ENCODE measurements around the gene STYXL1. TPM values are rescaled to one million over a fixed set of nuclear protein-coding genes. Genes with fewer than 3 reads are reported as not detected.

Gene STYXL1
- total and polyA plus RNA-seq, 2 donors (not counting 1 experiment from before 2014, with no cell fraction given), result 49.0 to 49.8 TPM

DNA sequence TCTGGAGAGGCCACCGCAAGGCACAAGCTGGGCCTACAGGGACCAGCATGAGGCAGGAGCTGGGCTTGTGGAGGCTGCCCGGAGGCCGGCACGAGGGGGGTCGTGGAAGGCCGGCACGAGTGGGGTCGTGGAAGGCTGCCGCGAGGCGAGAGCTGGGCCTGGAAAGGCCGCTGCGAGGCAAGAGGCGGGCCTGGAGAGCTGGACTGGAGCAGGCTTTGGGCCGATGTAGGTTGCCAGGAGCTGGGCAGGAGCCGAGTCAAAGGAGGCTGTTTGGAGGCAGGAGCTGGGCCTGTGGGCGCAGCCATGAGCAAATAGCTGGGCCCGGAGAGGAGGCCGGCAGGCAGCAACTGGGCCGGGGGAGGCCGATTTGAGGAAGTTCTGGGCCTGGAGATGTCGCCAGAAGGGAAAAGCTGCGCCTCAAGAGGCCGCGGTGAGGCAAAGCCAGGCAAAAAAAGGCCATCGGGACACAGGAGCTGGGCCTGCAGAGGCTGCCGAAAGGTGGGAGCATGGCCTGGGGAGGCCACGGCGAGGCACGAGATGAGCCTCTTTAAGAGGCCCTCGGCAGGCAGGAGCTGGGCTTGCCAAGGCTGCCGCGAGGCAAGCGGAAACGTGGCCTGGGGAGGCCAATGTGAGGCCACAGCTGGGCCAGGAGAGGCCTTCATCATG lies 26.6 kb upstream of the STYXL1 start:
- Histone ChIP-seq H3K27ac (ENCODE audit: insufficient read depth, low read length) (no peak overlapping the region), H3K36me3 (ENCODE audit: control insufficient read depth, insufficient read depth, low read length) (no peaks in the 10 kb centered on the region), H2AFZ (ENCODE audit: low read length) (no peak overlapping the region), H3K4me3 (replicated peaks in 1 of 4; ENCODE audit: control extremely low read depth in 1 of 4, insufficient read depth in 1 of 4, low read depth in 3 of 4, low read length in 4 of 4) (no peak overlapping the region), H3K4me2 (ENCODE audit: extremely low read depth, insufficient read depth, low read length) (no peak overlapping the region), H3K4me1 (ENCODE audit: control insufficient read depth, extremely low read depth, insufficient read depth, low read length) (no peaks in the 10 kb centered on the region), H3K9me3 (ENCODE audit: control insufficient read depth, insufficient read depth, low read depth, low read length) (no peaks in the 10 kb centered on the region), H3K27me3 (ENCODE audit: control insufficient read depth, insufficient read depth, low read length) (no peaks in the 10 kb centered on the region), H4K20me1 (ENCODE audit: control insufficient read depth, extremely low read depth, insufficient read depth, low read length) (no peaks in the 10 kb centered on the region), H3K9ac (ENCODE audit: insufficient read depth, low read length) (no peak overlapping the region), H3K79me2 (ENCODE audit: control insufficient read depth, insufficient read depth, low read length) (no peaks in the 10 kb centered on the region)
- TF ChIP-seq CTCF (conservative IDR thresholded peaks at IDR 0.05 in 1 of 2, IDR thresholded peaks at IDR 0.05 in 1 of 2; ENCODE audit: low read depth in 1 of 2, low read length in 2 of 2), result no peak
- no peak for TF ChIP-seq EZH2 (IDR thresholded peaks at IDR 0.05; ENCODE audit: low read length, missing control alignments)
- no peak for DNase-seq (ENCODE audit: low read depth in 2 of 2)

DNA sequence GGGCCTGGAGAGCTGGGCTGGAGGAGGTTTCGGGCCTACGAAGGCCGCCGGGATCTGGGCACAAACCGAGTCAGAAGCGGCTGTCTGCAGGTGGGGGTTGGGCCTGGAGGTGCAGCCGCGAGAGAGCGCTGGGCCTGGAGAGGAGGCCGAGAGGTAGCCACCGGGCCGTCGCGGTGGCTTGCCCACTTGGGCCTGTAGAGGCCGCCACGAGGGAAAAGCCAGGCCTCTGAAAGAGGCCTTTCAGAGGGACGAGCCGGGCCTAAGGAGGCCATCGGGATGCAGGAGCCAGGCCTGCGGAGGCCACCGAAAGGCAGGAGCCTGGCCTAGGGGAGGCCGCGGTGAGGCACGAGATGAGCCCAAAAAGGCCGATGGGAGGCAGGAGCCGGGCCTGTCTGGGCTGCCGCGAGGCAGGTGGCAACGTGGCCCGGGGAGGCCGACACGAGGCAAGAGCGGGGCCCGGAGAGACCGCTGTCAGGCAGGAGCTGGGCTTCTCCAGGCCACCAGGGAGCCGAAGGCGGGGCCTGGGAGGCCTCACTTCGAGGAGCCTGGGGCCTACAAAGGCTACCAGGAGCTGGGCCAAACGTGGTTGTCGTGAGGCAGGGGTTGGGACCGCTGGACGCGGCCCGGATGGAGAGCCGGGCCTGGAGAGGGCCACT lies 25.7 kb upstream of the STYXL1 start:
- H2AFZ ChIP-seq (ENCODE audit: low read length), result no peak overlapping the region
- H3K27me3 ChIP-seq (ENCODE audit: control insufficient read depth, insufficient read depth, low read length), result no peaks in the 10 kb centered on the region
- DNase-seq (ENCODE audit: low read depth in 2 of 2), result no peak
- no peak for TF ChIP-seq CTCF (conservative IDR thresholded peaks at IDR 0.05 in 1 of 2, IDR thresholded peaks at IDR 0.05 in 1 of 2; ENCODE audit: low read depth in 1 of 2, low read length in 2 of 2)
- TF ChIP-seq EZH2 (IDR thresholded peaks at IDR 0.05; ENCODE audit: low read length, missing control alignments), result no peak
- no peak overlapping the region for H3K9ac ChIP-seq (ENCODE audit: insufficient read depth, low read length)
- H3K4me3 ChIP-seq (replicated peaks in 1 of 4; ENCODE audit: control extremely low read depth in 1 of 4, insufficient read depth in 1 of 4, low read depth in 3 of 4, low read length in 4 of 4), result no peak overlapping the region
- no peaks in the 10 kb centered on the region for H3K9me3 ChIP-seq (ENCODE audit: control insufficient read depth, insufficient read depth, low read depth, low read length)
- no peaks in the 10 kb centered on the region for H4K20me1 ChIP-seq (ENCODE audit: control insufficient read depth, extremely low read depth, insufficient read depth, low read length)
- no peak overlapping the region for H3K4me2 ChIP-seq (ENCODE audit: extremely low read depth, insufficient read depth, low read length)
- H3K27ac ChIP-seq (ENCODE audit: insufficient read depth, low read length), result no peak overlapping the region
- H3K36me3 ChIP-seq (ENCODE audit: control insufficient read depth, insufficient read depth, low read length), result no peaks in the 10 kb centered on the region
- no peaks in the 10 kb centered on the region for H3K4me1 ChIP-seq (ENCODE audit: control insufficient read depth, extremely low read depth, insufficient read depth, low read length)
- H3K79me2 ChIP-seq (ENCODE audit: control insufficient read depth, insufficient read depth, low read length), result no peaks in the 10 kb centered on the region

DNA sequence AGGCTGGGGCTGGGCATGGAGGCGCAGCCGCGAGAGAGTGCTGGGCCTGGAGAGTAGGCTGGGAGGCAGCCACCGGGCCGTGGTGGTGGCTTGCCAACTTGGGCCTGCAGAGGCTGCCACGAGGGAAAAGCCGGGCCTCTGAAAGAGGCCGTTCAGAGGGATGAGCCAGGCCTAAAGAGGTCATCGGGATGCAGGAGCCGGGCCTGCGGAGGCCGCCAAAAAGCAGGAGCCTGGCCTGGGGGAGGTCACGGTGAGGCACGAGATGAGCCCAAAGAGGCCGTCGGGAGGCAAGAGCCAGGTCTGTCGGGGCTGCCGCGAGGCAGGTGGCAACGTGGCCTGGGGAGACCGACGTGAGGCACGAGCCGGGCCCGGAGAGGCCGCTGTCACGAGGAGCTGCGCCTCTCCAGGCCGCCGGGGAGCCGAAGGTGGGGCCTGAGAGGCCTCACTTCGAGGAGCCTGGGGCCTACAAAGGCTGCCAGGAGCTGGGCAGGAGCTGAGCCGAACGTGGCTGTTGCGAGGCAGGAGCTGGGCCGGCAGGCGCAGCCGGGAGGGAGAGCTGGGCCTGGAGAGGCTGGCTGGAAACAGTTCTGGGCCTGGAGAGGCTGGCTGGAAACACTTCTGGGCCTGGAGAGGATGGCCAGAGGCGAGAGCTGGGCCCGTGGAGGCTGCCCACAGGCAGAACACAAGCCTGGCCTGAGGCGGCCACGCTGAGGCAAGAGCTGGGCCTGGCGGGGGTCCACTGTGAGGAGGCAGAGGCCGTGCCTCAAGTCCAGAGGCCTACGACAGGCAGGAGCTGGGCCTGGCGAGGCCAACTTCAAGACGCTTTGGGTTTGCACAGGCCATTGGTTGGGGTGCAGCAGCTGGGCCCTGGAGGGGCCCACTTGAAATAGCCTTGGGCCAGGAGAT lies 24.7 kb upstream of the STYXL1 start:
- H3K4me2 ChIP-seq (ENCODE audit: extremely low read depth, insufficient read depth, low read length), result no peak overlapping the region
- no peaks in the 10 kb centered on the region for H4K20me1 ChIP-seq (ENCODE audit: control insufficient read depth, extremely low read depth, insufficient read depth, low read length)
- H3K36me3 ChIP-seq (ENCODE audit: control insufficient read depth, insufficient read depth, low read length), result no peaks in the 10 kb centered on the region
- peaks cover under 1% of the 10 kb centered on the region for H3K4me1 ChIP-seq (ENCODE audit: control insufficient read depth, extremely low read depth, insufficient read depth, low read length)
- no peak overlapping the region for H3K9ac ChIP-seq (ENCODE audit: insufficient read depth, low read length)
- no peaks in the 10 kb centered on the region for H3K27me3 ChIP-seq (ENCODE audit: control insufficient read depth, insufficient read depth, low read length)
- H3K27ac ChIP-seq (ENCODE audit: insufficient read depth, low read length), result no peak overlapping the region
- no peak for DNase-seq (ENCODE audit: low read depth in 2 of 2)
- H2AFZ ChIP-seq (ENCODE audit: low read length), result no peak overlapping the region
- H3K79me2 ChIP-seq (ENCODE audit: control insufficient read depth, insufficient read depth, low read length), result no peaks in the 10 kb centered on the region
- H3K4me3 ChIP-seq (replicated peaks in 1 of 4; ENCODE audit: control extremely low read depth in 1 of 4, insufficient read depth in 1 of 4, low read depth in 3 of 4, low read length in 4 of 4), result no peak overlapping the region
- TF ChIP-seq EZH2 (IDR thresholded peaks at IDR 0.05; ENCODE audit: low read length, missing control alignments), result no peak
- no peak for TF ChIP-seq CTCF (conservative IDR thresholded peaks at IDR 0.05 in 1 of 2, IDR thresholded peaks at IDR 0.05 in 1 of 2; ENCODE audit: low read depth in 1 of 2, low read length in 2 of 2)
- no peaks in the 10 kb centered on the region for H3K9me3 ChIP-seq (ENCODE audit: control insufficient read depth, insufficient read depth, low read depth, low read length)

All from fibroblast of lung (primary cell).